ENCODE measurements around the gene PPFIA1. TPM values are rescaled to one million over a fixed set of nuclear protein-coding genes. Genes with fewer than 3 reads are reported as not detected.
A peak's percentile ranks its signal among the peaks of the same experiment; 100 is the strongest.
"Not testable (repeated sequence)": the region's sequence is repeated elsewhere in the genome, so short reads cannot be mapped to it uniquely, and the experiment has no call there.

The PPFIA1 gene
- total RNA-seq, 2 experiments from 2014 or later = 34.3 to 42.0 TPM

DNA sequence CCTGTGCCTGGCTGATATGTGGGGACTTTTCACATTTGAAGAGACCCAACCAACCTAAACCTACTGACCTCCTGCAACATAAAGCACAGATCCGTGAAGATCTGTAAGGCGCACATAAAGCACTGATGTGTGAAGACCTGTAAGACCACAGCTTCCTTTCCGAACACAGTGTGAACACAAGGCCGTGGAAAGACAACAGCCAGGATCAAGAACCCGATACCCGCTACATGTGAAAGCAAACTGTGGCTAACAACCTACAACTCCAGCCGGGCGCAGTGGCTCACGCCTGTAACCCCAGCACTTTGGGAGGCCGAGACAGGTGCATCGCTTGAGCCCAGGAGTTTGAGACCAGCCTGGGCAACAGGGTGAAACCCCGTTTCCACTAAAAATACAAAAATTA lies 17.6 kb upstream of the PPFIA1 start:
- POLR2A ChIA-PET = no interaction called here
- Mint-ChIP-seq H3K36me3 (ENCODE audit: low read depth) (no peaks in the 10 kb centered on the region), H3K9me3 (no peaks in the 10 kb centered on the region), H3K27ac (no peak overlapping the region), H3K4me3 (no peak overlapping the region), H3K27me3 (no peaks in the 10 kb centered on the region), H3K4me1 (ENCODE audit: low read depth) (no peaks in the 10 kb centered on the region)
- no peak overlapping the region for H3K27ac ChIP-seq (ENCODE audit: low read depth in 1 of 2, low read length in 2 of 2)
- H3K4me3 ChIP-seq (ENCODE audit: low read length) = no peak overlapping the region
- DNase-seq (peak in 1 of 14 experiments; percentile 5), ATAC-seq (ENCODE audit: poor library complexity) (no peak)
- H3K36me3 ChIP-seq (ENCODE audit: insufficient read depth, low read length) = no peaks in the 10 kb centered on the region
- no peaks in the 10 kb centered on the region for H3K9me3 ChIP-seq (ENCODE audit: control insufficient read depth in 1 of 2, insufficient read depth in 1 of 2, low read length in 2 of 2)
- H3K27me3 ChIP-seq (ENCODE audit: control insufficient read depth in 1 of 2, insufficient read depth in 2 of 2, low read length in 2 of 2) = no peaks in the 10 kb centered on the region
- intact Hi-C loops (cut with DNase I, micrococcal nuclease) = no loop called here
- TF ChIP-seq, protein P1, sequence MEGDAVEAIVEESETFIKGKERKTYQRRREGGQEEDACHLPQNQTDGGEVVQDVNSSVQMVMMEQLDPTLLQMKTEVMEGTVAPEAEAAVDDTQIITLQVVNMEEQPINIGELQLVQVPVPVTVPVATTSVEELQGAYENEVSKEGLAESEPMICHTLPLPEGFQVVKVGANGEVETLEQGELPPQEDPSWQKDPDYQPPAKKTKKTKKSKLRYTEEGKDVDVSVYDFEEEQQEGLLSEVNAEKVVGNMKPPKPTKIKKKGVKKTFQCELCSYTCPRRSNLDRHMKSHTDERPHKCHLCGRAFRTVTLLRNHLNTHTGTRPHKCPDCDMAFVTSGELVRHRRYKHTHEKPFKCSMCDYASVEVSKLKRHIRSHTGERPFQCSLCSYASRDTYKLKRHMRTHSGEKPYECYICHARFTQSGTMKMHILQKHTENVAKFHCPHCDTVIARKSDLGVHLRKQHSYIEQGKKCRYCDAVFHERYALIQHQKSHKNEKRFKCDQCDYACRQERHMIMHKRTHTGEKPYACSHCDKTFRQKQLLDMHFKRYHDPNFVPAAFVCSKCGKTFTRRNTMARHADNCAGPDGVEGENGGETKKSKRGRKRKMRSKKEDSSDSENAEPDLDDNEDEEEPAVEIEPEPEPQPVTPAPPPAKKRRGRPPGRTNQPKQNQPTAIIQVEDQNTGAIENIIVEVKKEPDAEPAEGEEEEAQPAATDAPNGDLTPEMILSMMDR (IDR thresholded peaks at IDR 0.05) = no peak
- H3K4me1 ChIP-seq (ENCODE audit: insufficient read depth, low read length) = no peaks in the 10 kb centered on the region
- CTCF ChIA-PET = no interaction called here

DNA sequence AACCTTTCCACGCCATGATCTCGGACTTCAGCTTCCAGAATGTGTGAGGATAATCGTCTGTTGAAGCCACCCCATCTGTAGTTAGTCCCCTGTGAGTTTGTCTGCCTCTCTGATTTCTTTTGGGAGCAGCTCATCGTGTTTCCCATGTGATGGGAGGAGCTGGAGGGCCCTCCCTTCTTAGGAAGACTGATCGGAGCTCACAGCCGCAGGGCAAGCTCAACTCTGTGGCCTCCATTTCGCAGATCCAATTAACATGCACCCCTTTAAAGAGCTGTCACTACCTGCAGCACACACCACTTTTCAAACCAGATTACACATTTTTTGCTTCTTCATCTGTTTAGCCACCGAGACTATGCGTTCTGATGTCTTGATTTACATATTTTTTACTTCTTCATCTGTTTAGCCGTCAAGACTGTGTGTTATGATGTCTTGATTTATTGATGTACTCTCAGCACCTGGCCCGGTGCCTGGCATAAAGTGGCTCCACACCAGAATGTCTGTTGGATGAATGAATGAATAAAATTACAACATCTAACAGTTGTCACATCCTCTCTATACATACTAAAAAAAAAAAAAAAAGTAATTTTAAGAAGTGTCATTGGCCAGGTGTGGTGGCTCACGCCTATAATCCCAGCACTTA lies 14.9 kb upstream of the PPFIA1 start:
- H3K9me3 Mint-ChIP-seq = no peaks in the 10 kb centered on the region
- TF ChIP-seq, protein P1 (IDR thresholded peaks at IDR 0.05) = no peak
- Histone ChIP-seq H3K27ac (ENCODE audit: low read depth in 1 of 2, low read length in 2 of 2) (no peak overlapping the region), H3K27me3 (ENCODE audit: control insufficient read depth in 1 of 2, insufficient read depth in 2 of 2, low read length in 2 of 2) (no peaks in the 10 kb centered on the region), H3K36me3 (ENCODE audit: insufficient read depth, low read length) (no peaks in the 10 kb centered on the region), H3K9me3 (ENCODE audit: control insufficient read depth in 1 of 2, insufficient read depth in 1 of 2, low read length in 2 of 2) (no peaks in the 10 kb centered on the region), H3K4me1 (ENCODE audit: insufficient read depth, low read length) (no peaks in the 10 kb centered on the region), H3K4me3 (ENCODE audit: low read length) (no peak overlapping the region)
- no peaks in the 10 kb centered on the region for H3K4me1 Mint-ChIP-seq (ENCODE audit: low read depth)
- intact Hi-C loops (cut with DNase I, micrococcal nuclease) = no loop called here
- CTCF ChIA-PET = interaction anchor here (0.7 kb wide), 1 partner anchor 507 kb away, joined by 3 read pairs; no protein-coding TSS in a partner anchor
- H3K27ac Mint-ChIP-seq = no peak overlapping the region
- no peaks in the 10 kb centered on the region for H3K27me3 Mint-ChIP-seq
- POLR2A ChIA-PET = no interaction called here
- no peak for DNase-seq
- no peak overlapping the region for H3K4me3 Mint-ChIP-seq
- ATAC-seq (ENCODE audit: poor library complexity) = no peak
- no peaks in the 10 kb centered on the region for H3K36me3 Mint-ChIP-seq (ENCODE audit: low read depth)

DNA sequence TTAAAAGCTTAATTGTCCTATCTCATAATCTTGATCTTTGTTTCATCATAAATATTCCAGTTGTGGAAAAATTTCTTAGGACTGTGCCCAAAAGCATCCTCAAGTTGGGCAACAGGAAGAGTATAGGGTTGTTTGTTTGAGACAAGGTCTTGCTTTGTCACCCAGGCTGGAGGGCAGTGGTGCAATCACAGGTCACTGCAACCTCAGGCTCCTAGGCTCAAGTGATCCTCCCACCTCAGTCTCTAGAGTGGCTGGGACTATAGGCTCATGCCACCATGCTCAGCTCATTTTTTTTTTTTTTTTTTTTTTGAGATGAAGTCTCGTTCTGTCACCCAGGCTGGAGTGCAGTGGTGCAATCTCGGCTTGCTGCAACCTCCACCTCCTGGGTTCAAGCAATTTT lies 11.4 kb upstream of the PPFIA1 start:
- CTCF ChIA-PET; H3K27ac ChIP-seq (ENCODE audit: low read depth in 1 of 2, low read length in 2 of 2); ATAC-seq (ENCODE audit: poor library complexity); H3K4me3 Mint-ChIP-seq; H3K9me3 ChIP-seq (ENCODE audit: control insufficient read depth in 1 of 2, insufficient read depth in 1 of 2, low read length in 2 of 2); POLR2A ChIA-PET; intact Hi-C loops (cut with DNase I, micrococcal nuclease); H3K36me3 Mint-ChIP-seq (ENCODE audit: low read depth); H3K4me1 Mint-ChIP-seq (ENCODE audit: low read depth); H3K4me3 ChIP-seq (ENCODE audit: low read length); H3K27me3 Mint-ChIP-seq; H3K36me3 ChIP-seq (ENCODE audit: insufficient read depth, low read length); DNase-seq; H3K27me3 ChIP-seq (ENCODE audit: control insufficient read depth in 1 of 2, insufficient read depth in 2 of 2, low read length in 2 of 2); H3K9me3 Mint-ChIP-seq; H3K4me1 ChIP-seq (ENCODE audit: insufficient read depth, low read length); H3K27ac Mint-ChIP-seq: not testable (repeated sequence)

DNA sequence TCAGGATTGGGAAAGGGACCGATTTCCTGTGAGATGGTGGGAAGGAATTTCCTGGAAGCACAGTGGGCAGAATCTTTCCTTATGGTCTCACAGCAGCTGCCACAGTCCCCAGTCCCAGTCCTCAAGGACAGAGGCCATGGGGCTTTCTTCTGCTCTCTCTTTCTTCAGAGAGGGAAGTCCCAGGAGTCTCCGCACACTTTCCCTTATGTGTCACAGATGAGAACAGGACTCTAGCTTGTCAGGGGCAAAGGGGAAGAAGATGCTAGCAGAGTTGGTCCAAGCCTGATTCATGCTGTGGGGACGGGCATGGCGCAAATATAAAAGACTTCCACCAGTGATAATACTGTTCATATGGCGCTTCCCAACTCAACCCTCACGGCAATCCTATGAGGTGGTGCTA lies 7.5 kb upstream of the PPFIA1 start:
- no peak for ATAC-seq (ENCODE audit: poor library complexity)
- Histone ChIP-seq H3K9me3 (ENCODE audit: control insufficient read depth in 1 of 2, insufficient read depth in 1 of 2, low read length in 2 of 2) (no peaks in the 10 kb centered on the region), H3K27me3 (ENCODE audit: control insufficient read depth in 1 of 2, insufficient read depth in 2 of 2, low read length in 2 of 2) (peaks cover 5 to 7% of the 10 kb centered on the region in 2 experiments), H3K27ac (ENCODE audit: low read depth in 1 of 2, low read length in 2 of 2) (no peak overlapping the region), H3K4me3 (ENCODE audit: low read length) (no peak overlapping the region), H3K36me3 (ENCODE audit: insufficient read depth, low read length) (no peaks in the 10 kb centered on the region), H3K4me1 (ENCODE audit: insufficient read depth, low read length) (no peaks in the 10 kb centered on the region)
- H3K36me3 Mint-ChIP-seq (ENCODE audit: low read depth) = no peaks in the 10 kb centered on the region
- CTCF ChIA-PET = no interaction called here
- no peaks in the 10 kb centered on the region for H3K4me1 Mint-ChIP-seq (ENCODE audit: low read depth)
- no peak overlapping the region for H3K27ac Mint-ChIP-seq
- TF ChIP-seq, protein P1 (IDR thresholded peaks at IDR 0.05) = no peak
- H3K4me3 Mint-ChIP-seq = no peak overlapping the region
- POLR2A ChIA-PET = no interaction called here
- DNase-seq = peak in 1 of 14 experiments; percentile 26
- peaks cover 19% of the 10 kb centered on the region for H3K27me3 Mint-ChIP-seq
- intact Hi-C loops (cut with DNase I, micrococcal nuclease) = no loop called here
- H3K9me3 Mint-ChIP-seq = no peaks in the 10 kb centered on the region
